Islet of Langerhans (tissue), 1 donor: ENCODE data around the gene ARSI.

Experiments used
- FAIRE-seq: peaks from one replicate; lab custom pipeline; 2011; peaks lifted over from hg19 to GRCh38; lab: Jason Lieb, UNC

ARSI gene

DNA sequence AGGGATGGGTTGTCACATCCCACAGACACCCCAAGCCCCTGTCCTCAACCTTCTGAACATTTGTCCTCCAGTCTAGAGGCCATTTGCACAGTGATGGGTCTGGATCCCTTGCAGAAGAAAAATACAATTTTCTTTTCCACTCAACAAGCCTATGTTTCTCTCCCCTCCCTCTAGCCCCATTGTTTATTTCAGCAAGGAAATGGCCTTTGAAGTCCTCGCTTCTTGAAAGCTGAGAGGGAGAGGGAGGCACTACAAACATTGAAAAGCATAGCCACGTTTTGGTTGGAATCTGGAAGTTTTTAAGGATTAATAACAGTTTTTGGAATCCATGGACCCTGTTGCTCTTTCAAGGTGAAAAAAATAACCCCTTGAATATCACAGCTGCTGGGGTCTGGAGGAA lies 24.0 kb upstream of the ARSI start:
- no peak for FAIRE-seq

DNA sequence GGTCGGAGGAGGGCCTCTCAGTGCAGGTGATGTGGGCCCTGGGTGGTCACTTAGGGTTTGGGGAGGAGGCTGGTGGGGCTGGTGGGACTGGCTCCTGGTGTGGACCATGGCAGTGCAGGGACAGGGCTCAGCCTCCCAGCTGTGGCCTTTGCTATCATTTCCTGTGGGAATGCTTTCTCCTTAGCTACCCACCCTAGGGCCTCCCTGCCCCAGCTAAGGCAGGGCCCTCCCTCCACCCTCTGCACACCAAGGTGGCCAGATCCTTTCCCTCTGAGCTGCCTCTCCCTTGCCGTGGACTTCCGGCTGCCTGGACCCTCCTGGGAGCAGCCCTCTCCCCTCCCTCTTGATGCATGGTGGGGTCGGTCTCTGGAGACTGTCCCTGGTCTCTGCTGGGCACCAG lies 22.7 kb upstream of the ARSI start:
- FAIRE-seq = no peak

DNA sequence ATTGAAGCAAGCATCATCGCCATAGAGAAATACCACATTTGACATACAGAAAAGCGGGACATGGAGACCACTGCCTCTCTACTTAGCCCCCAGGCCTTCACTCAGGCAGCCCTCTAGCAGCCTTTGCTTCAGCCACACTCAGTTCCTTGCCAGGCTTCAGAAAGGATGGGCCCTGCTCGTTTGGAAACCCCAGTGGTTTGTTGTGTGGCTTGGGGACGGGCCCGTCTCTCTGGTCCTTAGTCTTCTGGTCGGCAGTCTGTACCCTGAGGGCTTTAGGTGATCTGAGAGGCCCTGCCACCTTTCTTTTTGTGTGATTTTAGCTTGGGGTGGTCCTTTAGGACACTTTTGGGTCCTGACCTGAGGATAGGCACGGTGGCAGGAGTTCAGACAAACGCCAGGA lies 21.1 kb upstream of the ARSI start:
- no peak for FAIRE-seq

DNA sequence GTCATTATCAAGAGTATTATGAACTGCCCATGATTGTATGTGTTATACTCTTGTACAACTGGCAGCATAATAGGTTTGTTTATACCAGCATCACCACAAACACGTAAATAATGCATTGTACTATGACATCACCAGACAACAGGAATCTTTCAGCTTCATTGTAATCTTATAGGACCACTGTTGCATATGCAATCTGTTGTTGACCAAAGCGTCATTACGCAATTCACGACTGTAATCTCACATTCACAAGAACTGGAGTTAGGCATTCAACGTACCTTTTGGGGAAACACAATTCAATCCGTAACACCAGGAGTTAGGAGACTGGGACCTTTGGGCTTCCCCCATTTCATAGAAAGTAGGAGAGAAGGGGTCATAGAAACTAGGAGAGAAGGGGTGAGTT lies 20.4 kb upstream of the ARSI start:
- no peak for FAIRE-seq

DNA sequence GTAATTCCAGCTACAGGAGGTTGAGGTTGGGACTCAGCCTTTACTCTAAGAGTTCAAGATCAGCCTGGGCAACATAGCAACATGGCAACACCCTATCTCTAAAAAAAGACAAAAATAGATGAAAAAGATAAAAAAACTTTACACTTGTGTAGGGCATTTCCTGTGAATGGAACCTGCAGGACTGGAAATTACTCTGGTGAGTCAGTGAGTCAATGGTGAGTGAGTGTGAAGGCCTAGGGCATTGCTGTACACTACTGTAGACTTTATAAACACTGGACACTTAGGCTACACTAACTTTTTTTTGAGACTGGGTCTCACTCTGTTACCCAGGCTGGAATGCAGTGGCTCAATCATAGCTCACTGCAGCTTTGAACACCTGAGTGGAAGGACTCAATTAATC lies 19.5 kb upstream of the ARSI start:
- no peak for FAIRE-seq

DNA sequence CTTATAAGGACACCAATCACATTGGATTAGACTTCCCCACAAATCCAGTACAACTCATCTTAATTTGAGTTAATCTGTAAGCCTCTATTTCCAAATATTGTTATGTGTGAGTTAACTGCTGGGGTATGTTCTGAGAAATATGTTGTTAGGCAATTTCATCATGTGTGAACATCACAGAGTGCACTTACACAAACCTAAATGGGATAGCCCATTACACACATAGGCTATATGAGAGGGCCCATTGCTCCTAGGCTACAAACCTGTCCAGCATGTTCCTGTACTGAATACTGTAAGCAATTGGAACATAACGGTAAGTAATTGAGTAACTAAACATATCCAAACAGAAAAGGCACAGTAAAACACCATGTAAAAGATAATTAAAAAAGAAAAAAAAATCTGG lies 19.1 kb upstream of the ARSI start:
- FAIRE-seq = no peak

DNA sequence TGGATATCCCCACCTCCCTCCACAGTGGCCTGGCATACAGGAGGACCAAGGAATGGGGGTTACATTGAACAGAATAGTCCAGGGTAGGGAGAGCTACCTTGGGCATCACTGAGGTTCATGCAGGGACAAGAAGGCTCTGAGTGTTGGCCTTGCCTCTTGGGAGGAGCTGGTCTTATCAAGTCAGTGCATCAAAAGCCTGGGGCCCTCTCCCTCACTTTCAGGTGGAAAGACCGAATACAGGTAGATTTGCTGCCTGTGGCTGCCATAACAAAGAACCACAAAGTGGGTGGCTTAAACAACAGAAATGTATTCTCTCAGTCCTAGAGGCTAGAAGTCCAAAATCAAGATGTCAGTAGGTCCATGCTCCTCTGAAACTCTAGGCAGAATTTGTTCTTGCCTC lies 18.5 kb upstream of the ARSI start:
- FAIRE-seq = no peak

DNA sequence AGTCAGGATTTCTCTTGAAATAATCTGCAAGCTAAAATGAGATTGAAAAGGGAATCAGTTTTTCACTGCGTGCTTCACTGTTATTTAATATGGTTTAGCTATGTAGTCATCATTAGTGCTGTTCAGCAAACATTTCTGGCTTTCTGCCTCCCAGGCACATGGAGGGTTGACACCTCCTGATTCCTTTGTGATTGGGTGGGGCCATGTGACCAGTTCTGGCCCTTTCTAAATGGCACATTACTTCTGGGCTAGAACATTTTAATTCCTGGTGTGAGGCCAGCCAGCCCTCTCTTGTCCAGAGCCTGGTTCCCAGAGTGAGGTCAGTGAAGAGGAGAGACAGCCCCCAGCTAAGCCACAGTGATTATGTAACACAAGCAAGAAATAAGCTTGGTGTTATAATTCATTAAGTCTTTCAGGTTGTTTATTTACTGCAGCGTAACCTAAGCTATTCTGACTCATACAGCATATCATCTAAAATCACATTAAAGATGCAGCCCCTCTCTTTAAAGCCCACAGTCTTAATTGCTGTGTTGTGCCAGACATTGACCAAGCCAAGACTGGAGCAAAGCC lies 17.4 kb upstream of the ARSI start:
- no peak for FAIRE-seq

DNA sequence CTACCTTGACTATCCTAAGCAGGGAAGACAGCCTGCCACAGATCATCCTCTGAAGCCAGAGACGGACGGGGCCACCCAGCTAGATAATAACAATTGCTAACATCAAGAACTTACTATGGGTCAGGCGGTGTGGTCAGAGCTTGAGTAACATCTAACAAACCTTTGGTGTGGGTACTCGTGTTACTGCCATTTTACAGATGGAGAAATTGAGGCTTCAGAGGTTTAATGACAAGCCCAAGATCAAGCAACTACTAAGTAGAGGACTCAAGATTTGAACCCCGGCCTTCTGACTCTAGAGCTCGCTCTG lies 16.7 kb upstream of the ARSI start:
- FAIRE-seq = no peak

DNA sequence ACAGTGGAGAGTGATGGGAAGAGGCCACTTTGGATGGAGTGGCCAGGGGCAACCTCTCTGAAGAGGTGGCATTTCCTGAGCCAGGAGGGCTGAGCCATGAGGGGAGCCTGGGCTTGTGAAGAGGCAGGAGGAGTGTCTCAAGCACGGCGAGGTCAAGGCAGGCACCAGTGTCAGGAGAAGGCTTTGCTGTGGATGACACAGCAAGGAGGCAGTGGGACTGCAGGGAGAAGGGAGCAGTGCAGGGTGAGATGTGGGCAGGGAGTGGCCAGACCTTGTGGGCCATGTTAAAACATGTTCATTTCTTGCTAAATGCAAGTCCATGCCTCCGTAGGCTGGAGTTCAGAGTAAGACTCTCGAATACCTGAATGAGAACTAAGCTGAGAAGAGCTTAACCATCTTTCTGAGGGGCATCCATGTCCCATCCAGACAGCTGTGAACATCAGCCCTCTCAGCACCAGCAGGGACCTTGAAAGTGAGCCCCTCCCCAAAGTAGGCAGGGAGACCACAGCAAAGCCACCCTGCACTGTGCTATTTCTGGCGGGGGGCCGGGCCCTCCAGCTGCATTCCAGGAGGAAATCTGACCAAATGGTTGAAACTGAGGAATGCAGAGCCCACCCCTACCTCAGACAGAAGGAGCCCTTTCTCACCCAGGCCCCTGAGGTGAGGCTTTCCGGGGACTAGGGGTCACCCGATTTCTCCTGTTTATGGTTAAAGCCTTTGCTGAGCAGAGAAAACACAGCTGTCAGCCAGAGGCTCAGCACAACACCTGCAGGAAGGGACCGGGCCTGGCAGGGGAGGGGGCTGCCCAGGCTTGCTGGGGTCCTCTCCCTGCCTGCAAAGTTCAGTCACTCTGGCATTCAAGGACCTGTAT lies 16.1 kb upstream of the ARSI start:
- no peak for FAIRE-seq

DNA sequence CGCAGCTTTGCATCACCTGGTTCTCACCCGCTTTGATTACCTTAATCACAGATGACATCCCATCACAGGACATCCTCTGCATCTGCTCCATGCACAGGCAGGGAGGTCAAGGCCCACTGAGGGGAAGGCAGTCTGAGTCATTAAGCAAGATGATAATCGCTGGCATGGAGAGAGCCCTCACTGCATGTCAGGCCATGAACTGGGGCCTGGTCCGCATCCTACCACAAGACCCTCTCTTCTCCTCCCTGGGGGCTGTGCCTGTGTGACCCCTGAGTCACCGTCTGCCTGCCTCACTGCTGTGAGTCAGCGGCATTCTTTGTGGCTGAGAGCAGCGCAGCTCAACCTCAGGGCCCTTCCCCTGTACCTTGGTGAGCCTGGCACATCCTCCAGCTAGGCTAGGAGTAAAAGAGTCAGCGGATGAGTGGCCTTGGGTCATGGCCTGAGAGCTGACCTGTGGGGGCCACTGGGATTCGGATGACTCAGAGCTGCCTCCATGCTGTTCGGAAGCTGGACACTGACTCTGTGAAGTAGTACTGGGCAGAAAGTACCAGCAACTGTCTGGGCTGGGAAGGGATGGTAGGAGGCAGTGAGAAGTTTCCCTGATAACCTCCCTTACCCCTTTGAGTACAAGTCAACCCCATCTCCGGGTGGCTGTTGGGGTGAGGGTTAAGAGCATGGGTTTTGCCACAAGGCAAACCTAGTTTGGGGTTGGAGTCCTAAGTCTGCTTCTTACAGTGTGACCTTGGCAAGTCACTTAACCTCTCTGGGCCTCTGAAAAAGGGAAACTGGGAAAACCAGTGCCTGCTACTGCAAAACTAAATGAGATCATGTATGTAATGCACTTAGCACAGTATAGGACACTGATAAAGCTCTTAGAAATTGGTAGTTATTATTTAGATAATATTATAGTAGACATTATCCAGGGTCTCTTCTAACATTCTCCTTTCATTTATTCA lies 14.6 kb upstream of the ARSI start:
- no peak for FAIRE-seq

DNA sequence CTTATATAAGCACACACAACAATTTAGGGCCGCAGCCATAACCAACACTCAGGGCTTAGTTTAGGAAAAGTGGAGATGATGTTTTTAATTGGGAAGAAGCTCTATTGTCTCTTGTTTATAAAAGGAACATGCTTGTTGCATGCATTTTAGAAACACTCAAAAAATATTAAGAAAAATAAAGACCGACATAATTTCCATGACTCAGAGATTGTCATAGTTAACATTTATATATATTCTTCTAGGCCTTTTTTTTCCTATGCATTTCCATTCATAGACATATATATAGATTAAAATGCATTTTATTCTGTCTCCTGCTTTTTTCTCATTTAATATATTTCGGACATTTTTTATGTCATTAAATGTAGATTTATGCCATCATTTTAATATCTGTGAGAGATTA lies 13.6 kb upstream of the ARSI start:
- FAIRE-seq = no peak

DNA sequence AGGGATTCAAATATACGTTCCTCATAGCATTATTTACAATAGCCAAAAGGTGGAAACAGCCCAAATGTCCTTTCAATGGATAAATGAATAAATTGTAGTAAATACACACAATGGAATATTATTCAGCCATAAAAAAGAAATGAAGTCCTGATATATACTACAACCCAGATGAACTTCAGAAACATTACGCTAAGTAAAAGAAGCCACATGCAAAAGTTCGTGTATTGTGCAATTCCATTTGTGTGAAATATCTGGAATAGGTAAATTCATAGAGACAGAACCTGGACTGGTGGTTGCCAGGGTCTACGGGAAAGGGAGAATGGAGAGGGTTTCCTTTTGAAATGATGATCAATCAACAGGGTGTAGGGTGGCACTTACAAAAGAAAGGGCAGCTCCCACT lies 12.5 kb upstream of the ARSI start:
- no peak for FAIRE-seq

DNA sequence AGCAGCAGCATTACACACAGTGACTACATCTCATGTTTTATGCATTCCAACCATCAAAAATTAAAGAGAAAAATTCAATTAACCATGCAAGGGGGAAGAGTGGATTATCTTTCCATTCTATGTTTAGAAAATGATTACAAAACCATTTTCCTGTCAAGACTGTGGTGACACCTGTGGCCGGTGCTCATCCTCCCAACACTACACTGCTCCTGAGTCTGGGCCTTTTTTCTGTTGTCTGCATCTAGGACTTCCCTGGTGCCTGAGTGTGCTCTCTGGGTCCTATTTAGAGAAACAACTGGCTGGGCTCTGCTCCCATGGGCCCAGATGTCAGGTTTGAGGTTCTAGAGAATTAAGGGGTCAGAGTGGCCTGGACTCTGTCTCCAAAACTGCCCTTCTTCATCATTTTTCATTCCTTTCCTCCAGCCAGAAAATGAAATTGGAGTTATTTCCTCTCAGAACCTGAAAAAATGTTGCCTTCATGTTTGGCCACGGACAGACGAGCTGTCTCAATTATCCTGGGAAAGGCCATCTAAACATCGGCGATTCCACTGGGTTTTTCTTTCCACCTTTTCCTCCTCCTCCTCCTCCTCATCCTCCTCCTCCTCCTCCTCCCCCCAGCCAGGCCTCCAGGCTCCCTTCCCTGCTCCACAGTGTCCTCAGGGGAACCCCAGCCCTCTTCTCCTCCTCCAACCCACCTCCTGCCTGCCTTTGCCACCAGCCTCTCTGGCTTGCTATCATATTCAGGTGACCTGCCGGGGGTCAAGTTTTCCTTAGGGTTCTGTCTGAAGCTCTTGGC lies 11.4 kb upstream of the ARSI start:
- FAIRE-seq = no peak

DNA sequence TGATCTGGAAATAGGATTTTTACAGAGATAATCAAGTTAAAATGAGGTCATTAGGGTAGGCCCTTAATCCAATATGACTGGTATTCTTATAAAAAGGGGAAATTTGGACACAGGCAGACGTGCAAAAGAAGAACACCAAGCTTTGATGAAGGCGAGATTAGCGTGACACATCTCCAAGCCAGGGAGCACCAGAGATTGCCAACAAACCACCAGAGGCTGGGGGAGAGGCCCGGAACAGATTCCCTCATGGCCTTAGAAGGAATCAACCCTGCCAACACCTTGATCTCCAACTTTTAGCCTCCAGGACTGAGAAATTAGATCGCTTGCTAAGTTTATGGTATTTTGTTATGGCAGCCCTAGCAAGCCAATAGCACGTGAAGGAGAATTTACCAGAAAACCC lies 10.8 kb upstream of the ARSI start:
- no peak for FAIRE-seq

DNA sequence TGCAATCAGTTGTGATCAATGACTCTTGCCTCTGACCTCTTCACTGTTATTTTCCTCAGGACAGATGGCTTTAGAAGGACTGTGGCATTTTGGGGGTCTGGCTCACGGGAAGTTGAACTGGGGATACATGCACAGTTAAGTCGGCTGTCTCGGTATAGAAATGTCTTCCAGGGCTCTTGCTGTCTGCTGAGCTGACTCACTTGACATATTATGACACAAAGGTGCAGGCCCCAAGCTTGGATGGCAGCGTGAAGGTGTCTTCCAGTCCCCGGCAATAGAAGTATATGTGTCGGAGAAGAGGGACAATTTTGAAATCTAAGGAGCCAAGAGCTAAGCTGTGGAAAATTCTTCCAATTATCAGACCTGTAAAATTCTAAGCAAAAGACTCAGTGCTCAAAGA lies 9.8 kb upstream of the ARSI start:
- no peak for FAIRE-seq

DNA sequence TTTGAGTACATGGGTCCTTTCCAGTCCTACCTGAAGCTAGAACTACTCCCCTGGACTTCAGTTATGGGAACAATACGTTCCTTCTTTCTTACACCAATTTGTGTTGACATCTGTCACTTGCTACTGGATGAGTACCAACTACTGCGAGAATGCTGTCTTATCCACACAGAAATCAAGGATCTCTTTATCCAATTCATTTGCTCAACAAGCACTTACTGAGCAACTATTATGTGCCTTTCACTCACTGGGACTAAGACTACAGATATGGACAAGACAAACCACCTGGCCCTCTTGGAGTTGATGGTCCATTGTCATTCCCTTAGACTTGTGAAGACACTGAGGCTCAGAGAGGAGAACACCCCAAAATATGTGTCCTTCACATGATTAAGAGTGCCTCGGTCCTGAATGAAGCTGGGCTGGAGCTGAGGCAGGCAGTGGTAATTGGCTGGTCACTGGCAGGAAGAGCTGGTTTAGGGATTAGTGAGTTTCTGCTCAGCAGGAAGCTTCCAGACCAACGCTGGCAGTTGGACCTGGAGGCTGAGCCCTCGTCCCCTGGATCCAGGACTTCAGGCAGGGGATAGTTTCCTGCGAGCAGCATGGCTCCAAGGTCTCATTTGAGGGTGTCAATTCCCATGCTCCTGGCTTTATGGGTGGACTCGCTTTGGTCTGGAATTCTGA lies 8.4 kb upstream of the ARSI start:
- FAIRE-seq = no peak

DNA sequence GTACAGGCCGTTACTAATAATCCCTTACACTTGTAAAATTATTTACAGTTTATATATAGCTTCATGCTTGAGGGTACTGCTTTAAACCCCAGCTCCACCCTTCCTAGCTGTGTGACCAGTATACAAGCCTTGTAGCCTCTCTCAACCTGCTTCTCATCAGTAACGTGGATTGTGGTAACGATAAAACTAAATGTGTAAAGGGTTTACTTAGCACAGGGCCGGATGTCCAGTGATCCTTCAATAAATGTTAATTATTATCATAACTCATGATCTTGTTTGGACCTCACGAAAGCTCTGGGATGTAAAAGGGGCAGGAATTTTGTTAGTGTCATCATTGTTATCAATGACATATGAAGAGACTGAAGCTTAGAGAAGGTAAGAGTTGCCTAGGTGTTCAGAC lies 7.5 kb upstream of the ARSI start:
- FAIRE-seq = no peak

DNA sequence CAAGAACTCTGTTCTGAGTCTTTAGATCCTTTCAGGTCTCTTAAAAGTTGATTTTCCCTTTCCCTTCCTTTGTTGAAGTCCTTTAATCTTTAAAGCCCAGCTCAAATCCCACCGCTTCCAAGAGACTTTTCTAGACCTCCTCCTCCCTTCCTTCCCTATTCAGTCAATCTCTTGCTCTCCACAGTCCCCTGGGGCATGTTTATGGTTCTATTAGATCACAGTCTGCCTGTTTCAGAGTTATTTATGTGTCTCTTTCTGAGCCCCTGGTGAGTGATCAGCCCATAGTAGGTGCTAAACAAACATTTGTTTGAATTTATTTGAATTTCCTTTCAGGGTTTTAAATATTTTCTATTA lies 7.2 kb upstream of the ARSI start:
- no peak for FAIRE-seq

DNA sequence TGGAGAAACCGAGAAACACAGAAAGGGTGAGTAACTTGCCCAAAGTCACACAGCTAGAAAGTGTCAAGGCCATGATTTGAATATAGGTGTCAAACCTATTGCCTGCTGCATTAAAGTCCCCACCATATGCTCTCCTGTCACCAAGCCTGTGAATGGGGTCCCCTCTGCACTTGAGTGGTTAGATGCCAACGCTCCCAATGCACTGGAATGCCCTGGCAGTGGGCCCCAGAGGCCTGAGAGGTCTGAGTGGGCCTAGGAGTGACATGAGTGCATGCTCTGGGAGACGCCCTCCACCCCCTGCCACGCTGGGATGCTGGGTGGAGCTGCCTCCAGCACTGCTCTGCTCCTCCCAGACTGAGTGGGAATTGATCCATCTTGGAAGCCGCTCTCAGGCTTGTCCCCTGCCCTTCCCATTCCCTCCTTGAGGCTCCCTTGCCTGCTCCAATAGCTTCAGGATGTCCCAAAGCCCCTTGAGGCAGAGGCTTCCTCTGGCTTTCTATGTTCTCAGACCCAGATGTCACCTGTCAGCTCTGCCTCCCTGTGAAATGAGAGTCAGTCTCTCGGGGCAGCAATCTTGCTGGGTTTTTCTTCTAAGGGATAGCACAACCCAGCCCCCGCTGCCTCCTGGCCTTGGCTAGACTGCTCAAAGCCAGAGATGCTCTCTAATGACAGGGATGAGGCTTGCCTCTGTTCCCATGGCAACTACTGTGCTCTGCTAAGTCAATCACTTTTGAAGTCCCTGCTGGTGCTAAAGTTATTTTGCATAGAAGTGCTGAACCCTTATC lies 6.6 kb upstream of the ARSI start:
- no peak for FAIRE-seq
